ENCODE measurements around the gene BARX2.

The BARX2 gene

GRCh38 chr11:129404731-129405130 lies 29.1 kb downstream of the BARX2 start:
- DNase-seq: no peak

GRCh38 chr11:129408865-129409444 lies 33.3 kb downstream of the BARX2 start:
- DNase-seq: no peak

- no peak for DNase-seq
Observed at GRCh38 chr11:129410395-129410960, 34.8 kb downstream of the BARX2 start.

- no peak for DNase-seq
Observed at GRCh38 chr11:129412494-129412893, 36.8 kb downstream of the BARX2 start.

GRCh38 chr11:129414144-129414872 lies 38.7 kb downstream of the BARX2 start:
- DNase-seq: no peak

GRCh38 chr11:129416080-129416820 lies 40.6 kb downstream of the BARX2 start:
- DNase-seq: no peak

- DNase-seq: no peak
Observed at GRCh38 chr11:129417458-129417857, 41.8 kb downstream of the BARX2 start.

GRCh38 chr11:129418039-129418438 lies 42.4 kb downstream of the BARX2 start:
- no peak for DNase-seq

- DNase-seq: no peak
Observed at GRCh38 chr11:129419386-129419785, 43.7 kb downstream of the BARX2 start.

GRCh38 chr11:129423426-129423825 lies 47.8 kb downstream of the BARX2 start:
- DNase-seq: no peak

- no peak for DNase-seq
Observed at GRCh38 chr11:129425214-129425613, 49.6 kb downstream of the BARX2 start.

- DNase-seq: no peak
Observed at GRCh38 chr11:129426038-129426437, 50.4 kb downstream of the BARX2 start.

GRCh38 chr11:129426776-129427175 lies 51.1 kb downstream of the BARX2 start:
- DNase-seq: no peak

- no peak for DNase-seq
Observed at GRCh38 chr11:129427376-129427775, 51.7 kb downstream of the BARX2 start.

GRCh38 chr11:129427816-129428406 lies 52.3 kb downstream of the BARX2 start:
- no peak for DNase-seq

GRCh38 chr11:129428557-129428956 lies 52.9 kb downstream of the BARX2 start:
- DNase-seq: no peak

- no peak for DNase-seq
Observed at GRCh38 chr11:129434641-129435498, 59.2 kb downstream of the BARX2 start.

- no peak for DNase-seq
Observed at GRCh38 chr11:129435499-129436245, 60.0 kb downstream of the BARX2 start.

GRCh38 chr11:129436573-129436972 lies 60.9 kb downstream of the BARX2 start:
- DNase-seq: no peak

- no peak for DNase-seq
Observed at GRCh38 chr11:129440028-129440713, 64.5 kb downstream of the BARX2 start.

- DNase-seq: no peak
Observed at GRCh38 chr11:129442171-129442570, 66.5 kb downstream of the BARX2 start.
